GM12873 (cell line): ENCODE results near the gene RHOU.

ENCODE experiments used
- CTCF ChIP-seq: IDR thresholded peaks from 2 replicates; pipeline ENCODE4 v1.5.1; 2012; ENCODE audit warnings: low read depth, mild to moderate bottlenecking, moderate library complexity, low read length, control low read depth; ENCODE audit not compliant: insufficient read depth; ENCODE audit errors: missing control alignments

Gene RHOU

GRCh38 chr1:228792601-228793000, 57.3 kb downstream of the RHOU start:
- TF ChIP-seq CTCF = no peak

- TF ChIP-seq CTCF = no peak
These were observed 57.8 kb downstream of the RHOU start for GRCh38 chr1:228793032-228793431.

GRCh38 chr1:228794173-228794572, 58.9 kb downstream of the RHOU start:
- TF ChIP-seq CTCF = no peak

- TF ChIP-seq CTCF = no peak
These were observed 59.5 kb downstream of the RHOU start for GRCh38 chr1:228794810-228795209.

- no peak for TF ChIP-seq CTCF
These were observed 60.3 kb downstream of the RHOU start for GRCh38 chr1:228795596-228795995.
